Germinal center (tissue), 1 donor: ENCODE measurements around the gene CCL7.
"Not testable (repeated sequence)": the region's sequence is repeated elsewhere in the genome, so short reads cannot be mapped to it uniquely, and the experiment has no call there.

Experiments
- DNase-seq: peaks from one replicate; pipeline ENCODE4 v3.0.0; 2012; ENCODE audit warnings: mixed read lengths, low spot score

The CCL7 gene

GRCh38 chr17:34269969-34270368 lies at the start of gene CCL7:
CCL7 (plus strand) TSS chr17:34270221; CDS start chr17:34270291, 70 bp downstream.
- DNase-seq = no peak

GRCh38 chr17:34220752-34221395 lies 49.1 kb upstream of the CCL7 start:
- DNase-seq = no peak

- DNase-seq = no peak
These were observed 48.6 kb upstream of the CCL7 start for GRCh38 chr17:34221411-34221810.

- DNase-seq = no peak
These were observed 47.1 kb upstream of the CCL7 start for GRCh38 chr17:34222722-34223497.

- DNase-seq = no peak
These were observed 45.0 kb upstream of the CCL7 start for GRCh38 chr17:34225046-34225445.

- DNase-seq = no peak
These were observed 43.8 kb upstream of the CCL7 start for GRCh38 chr17:34226011-34226743.

GRCh38 chr17:34226744-34227034 lies 43.3 kb upstream of the CCL7 start:
- no peak for DNase-seq

- not testable (repeated sequence) for DNase-seq
These were observed 42.7 kb upstream of the CCL7 start for GRCh38 chr17:34227293-34227692.

GRCh38 chr17:34227707-34228106 lies 42.3 kb upstream of the CCL7 start:
- DNase-seq = no peak

- no peak for DNase-seq
These were observed 41.2 kb upstream of the CCL7 start for GRCh38 chr17:34228781-34229180.

GRCh38 chr17:34230342-34230741 lies 39.7 kb upstream of the CCL7 start:
- DNase-seq = no peak

GRCh38 chr17:34234616-34235015 lies 35.4 kb upstream of the CCL7 start:
- no peak for DNase-seq

- DNase-seq = no peak
These were observed 34.5 kb upstream of the CCL7 start for GRCh38 chr17:34235389-34236028.

GRCh38 chr17:34236281-34236892 lies 33.6 kb upstream of the CCL7 start:
- no peak for DNase-seq

- no peak for DNase-seq
These were observed 32.6 kb upstream of the CCL7 start for GRCh38 chr17:34237458-34237857.

- DNase-seq = no peak
These were observed 29.0 kb upstream of the CCL7 start for GRCh38 chr17:34241062-34241461.

- no peak for DNase-seq
These were observed 27.2 kb upstream of the CCL7 start for GRCh38 chr17:34242587-34243363.

GRCh38 chr17:34243364-34244320 lies 26.4 kb upstream of the CCL7 start:
- DNase-seq = no peak

GRCh38 chr17:34245351-34245905 lies 24.6 kb upstream of the CCL7 start:
- DNase-seq = no peak

- DNase-seq = no peak
These were observed 23.6 kb upstream of the CCL7 start for GRCh38 chr17:34246446-34246845.
